Dedifferentiated amniotic fluid mesenchymal stem cell (primary cell): ENCODE results near the gene B3GAT3.
"Not testable (repeated sequence)": the region's sequence is repeated elsewhere in the genome, so short reads cannot be mapped to it uniquely, and the experiment has no call there.

ENCODE experiments used
- DNase-seq: peaks from one replicate; pipeline ENCODE4 v3.0.0-alpha.2; 2016; ENCODE audit errors: extremely low spot score

Gene B3GAT3

GRCh38 chr11:62604460-62605120 is 17.2 kb downstream of the B3GAT3 start:
- no peak for DNase-seq

GRCh38 chr11:62603776-62604299 is 17.9 kb downstream of the B3GAT3 start:
- no peak for DNase-seq

GRCh38 chr11:62603072-62603408 is 18.7 kb downstream of the B3GAT3 start:
- DNase-seq: no peak

- DNase-seq: peak; percentile 34
Measured at GRCh38 chr11:62602141-62603071, 19.4 kb downstream of the B3GAT3 start.

- DNase-seq: peak; percentile 98
Measured at GRCh38 chr11:62601372-62602140, 20.2 kb downstream of the B3GAT3 start, which contains the start of gene MTA2. TSS of gene MTA2 (minus strand) at chr11:62601865. CDS start at chr11:62601450, 415 bp downstream.

GRCh38 chr11:62601122-62601371 is 20.7 kb downstream of the B3GAT3 start:
- no peak for DNase-seq

GRCh38 chr11:62600367-62601121 is 21.2 kb downstream of the B3GAT3 start:
- no peak for DNase-seq

GRCh38 chr11:62599901-62600300 is 21.9 kb downstream of the B3GAT3 start:
- no peak for DNase-seq

- peak; percentile 95 for DNase-seq
Measured at GRCh38 chr11:62599069-62599696, 22.6 kb downstream of the B3GAT3 start.

- DNase-seq: no peak
Measured at GRCh38 chr11:62595124-62595523, 26.7 kb downstream of the B3GAT3 start.

- DNase-seq: peak; percentile 57
Measured at GRCh38 chr11:62593434-62594044, 28.2 kb downstream of the B3GAT3 start.

GRCh38 chr11:62592989-62593421 is 28.8 kb downstream of the B3GAT3 start:
- no peak for DNase-seq

GRCh38 chr11:62592146-62592815 is 29.5 kb downstream of the B3GAT3 start:
- no peak for DNase-seq

GRCh38 chr11:62591448-62592145 is 30.2 kb downstream of the B3GAT3 start, which contains the start of gene TUT1:
TSS of gene TUT1 (minus strand) at chr11:62591523. CDS start at chr11:62591485, 38 bp downstream.
- peak; percentile 99 for DNase-seq

- DNase-seq: no peak
Measured at GRCh38 chr11:62588966-62589637, 32.7 kb downstream of the B3GAT3 start.

GRCh38 chr11:62585356-62585755 is 36.4 kb downstream of the B3GAT3 start:
- not testable (repeated sequence) for DNase-seq

GRCh38 chr11:62581735-62582134 is 40.1 kb downstream of the B3GAT3 start:
- DNase-seq: not testable (repeated sequence)

- DNase-seq: no peak
Measured at GRCh38 chr11:62580959-62581715, 40.6 kb downstream of the B3GAT3 start.
